HFF-Myc (cell line): ENCODE results near the gene FBF1.

Experiments used
- DNase-seq: peaks from one replicate; pipeline ENCODE4 v3.0.0-alpha.2; 2011; ENCODE audit warnings: low read depth; ENCODE audit errors: extremely low read depth
- H3K4me3 ChIP-seq: replicated peaks from 2 replicates; pipeline ENCODE4 v1.5.1; 2011; ENCODE audit warnings: low read depth, mild to moderate bottlenecking, control low read depth, low read length
- TF ChIP-seq, protein P1 (sequence below): IDR thresholded peaks from 2 replicates; pipeline ENCODE4 v1.5.1; 2012; ENCODE audit warnings: mild to moderate bottlenecking, low read depth, low read length, control low read depth; ENCODE audit errors: missing control alignments

FBF1 gene

GRCh38 chr17:75965468-75965867 lies 24.6 kb upstream of the FBF1 start:
- TF ChIP-seq, protein P1, sequence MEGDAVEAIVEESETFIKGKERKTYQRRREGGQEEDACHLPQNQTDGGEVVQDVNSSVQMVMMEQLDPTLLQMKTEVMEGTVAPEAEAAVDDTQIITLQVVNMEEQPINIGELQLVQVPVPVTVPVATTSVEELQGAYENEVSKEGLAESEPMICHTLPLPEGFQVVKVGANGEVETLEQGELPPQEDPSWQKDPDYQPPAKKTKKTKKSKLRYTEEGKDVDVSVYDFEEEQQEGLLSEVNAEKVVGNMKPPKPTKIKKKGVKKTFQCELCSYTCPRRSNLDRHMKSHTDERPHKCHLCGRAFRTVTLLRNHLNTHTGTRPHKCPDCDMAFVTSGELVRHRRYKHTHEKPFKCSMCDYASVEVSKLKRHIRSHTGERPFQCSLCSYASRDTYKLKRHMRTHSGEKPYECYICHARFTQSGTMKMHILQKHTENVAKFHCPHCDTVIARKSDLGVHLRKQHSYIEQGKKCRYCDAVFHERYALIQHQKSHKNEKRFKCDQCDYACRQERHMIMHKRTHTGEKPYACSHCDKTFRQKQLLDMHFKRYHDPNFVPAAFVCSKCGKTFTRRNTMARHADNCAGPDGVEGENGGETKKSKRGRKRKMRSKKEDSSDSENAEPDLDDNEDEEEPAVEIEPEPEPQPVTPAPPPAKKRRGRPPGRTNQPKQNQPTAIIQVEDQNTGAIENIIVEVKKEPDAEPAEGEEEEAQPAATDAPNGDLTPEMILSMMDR, result no peak
- no peak overlapping the region for H3K4me3 ChIP-seq
- DNase-seq, result no peak

DNA sequence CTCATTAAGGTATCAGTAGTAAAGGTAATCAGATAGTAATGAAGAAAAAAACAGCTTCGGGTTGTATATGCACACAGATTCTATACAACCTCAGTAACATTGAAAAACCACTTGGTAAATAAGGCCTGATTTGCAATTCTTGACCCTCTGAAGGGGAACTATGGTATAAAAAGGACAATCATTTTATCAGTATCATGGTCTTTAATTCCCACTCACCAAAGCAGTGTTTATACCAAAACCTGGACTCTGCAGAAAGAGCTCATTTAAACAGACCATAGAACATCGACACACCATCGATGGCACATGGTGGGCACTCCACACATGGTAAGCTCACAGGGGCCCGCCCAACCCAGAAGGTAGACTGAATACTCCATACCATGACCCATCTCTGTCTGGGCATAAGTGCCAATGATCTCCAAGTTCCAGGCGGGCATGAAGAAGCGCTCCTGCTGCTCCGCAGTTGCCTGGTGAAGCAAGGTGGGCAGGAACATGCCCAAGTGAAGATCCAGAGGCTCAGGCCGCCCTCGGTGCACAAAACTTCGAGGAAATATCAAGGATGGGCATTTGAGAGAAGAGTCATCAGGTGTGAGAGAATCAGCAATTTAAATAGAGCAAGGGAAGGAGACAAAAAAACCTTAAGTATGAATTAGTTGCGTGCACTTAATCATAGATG lies 19.1 kb upstream of the FBF1 start:
- TF ChIP-seq, protein P1, result no peak
- no peak overlapping the region for H3K4me3 ChIP-seq
- no peak for DNase-seq

DNA sequence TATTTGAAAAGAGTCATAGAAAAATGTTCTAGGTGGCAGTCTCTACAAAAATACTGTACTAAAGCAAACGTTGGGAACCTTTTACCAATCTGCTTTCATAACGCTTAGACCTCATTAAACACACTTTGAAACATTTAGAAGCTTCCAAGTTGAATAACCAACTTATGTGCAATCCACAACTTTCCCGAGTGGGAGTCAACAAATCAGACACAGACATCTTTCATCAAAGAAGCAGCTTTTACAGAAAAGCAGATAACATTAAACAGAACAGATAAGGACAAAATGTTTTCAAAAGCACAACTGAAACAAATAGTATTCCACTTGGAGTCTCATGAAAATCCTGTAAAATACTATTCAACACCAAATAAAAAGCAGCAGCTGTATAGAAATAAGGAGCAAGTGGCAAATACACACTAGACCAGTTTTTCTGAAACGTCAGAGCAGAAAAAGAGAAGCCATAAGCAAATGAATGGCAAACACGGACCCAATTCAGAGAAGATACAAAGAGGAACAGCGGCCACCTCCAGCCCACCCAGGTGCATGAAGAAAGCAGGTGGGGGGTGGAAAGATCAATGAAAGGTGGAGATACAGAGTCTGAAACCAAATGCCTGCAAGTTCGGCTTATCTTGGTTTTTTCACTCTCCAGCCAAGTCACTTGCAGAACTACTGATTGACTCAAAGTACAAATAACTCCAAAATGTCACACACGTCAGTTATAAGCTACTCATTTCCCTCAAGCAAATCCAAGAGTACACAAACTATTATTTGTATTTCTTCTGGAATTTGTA lies 18.4 kb upstream of the FBF1 start:
- DNase-seq, result no peak
- H3K4me3 ChIP-seq, result no peak overlapping the region
- TF ChIP-seq, protein P1, result no peak

GRCh38 chr17:75950855-75951554 lies 10.2 kb upstream of the FBF1 start:
- DNase-seq, result no peak
- no peak overlapping the region for H3K4me3 ChIP-seq
- TF ChIP-seq, protein P1, result no peak

DNA sequence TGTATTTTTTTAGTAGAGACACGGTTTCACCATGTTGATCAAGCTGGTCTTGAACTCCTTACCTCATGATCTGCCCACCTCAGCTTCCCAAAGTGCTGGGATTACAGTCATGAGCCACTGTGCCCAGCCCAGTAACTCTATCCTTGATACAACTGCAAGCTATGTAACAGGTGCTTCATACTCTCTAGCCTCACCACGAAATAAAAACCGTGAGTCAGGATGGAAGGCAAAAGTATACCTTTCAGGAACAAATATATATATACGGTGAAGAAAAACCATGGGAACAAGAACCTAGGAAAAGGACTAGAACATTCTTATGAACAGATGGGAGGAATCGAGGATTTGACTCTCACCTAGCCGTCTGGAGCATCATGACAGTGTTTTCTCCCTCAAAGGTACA lies 9.6 kb upstream of the FBF1 start:
- no peak for DNase-seq
- no peak overlapping the region for H3K4me3 ChIP-seq
- TF ChIP-seq, protein P1, result no peak

GRCh38 chr17:75945211-75945610 lies 4.4 kb upstream of the FBF1 start:
- TF ChIP-seq, protein P1, result no peak
- H3K4me3 ChIP-seq, result no peak overlapping the region
- DNase-seq, result no peak
